Nephron progenitor cell (in vitro differentiated cells): Measurements from ENCODE around the gene ADAT3.
A peak's percentile ranks its signal among the peaks of the same experiment; 100 is the strongest.
"Not testable (repeated sequence)": the region's sequence is repeated elsewhere in the genome, so short reads cannot be mapped to it uniquely, and the experiment has no call there.

ENCODE experiments used
- DNase-seq: peaks from one replicate; pipeline ENCODE4 v3.0.0; 2021
- H3K27ac Mint-ChIP-seq: 2 replicates; pipeline ENCODE4 v1.8.0; 2021; ENCODE audit warnings: mild to moderate bottlenecking, moderate library complexity, mixed read lengths
- H3K27me3 Mint-ChIP-seq: 2 replicates; pipeline ENCODE4 v1.8.0; 2021; ENCODE audit warnings: mild to moderate bottlenecking, low read depth, mixed read lengths; ENCODE audit not compliant: poor library complexity
- H3K36me3 Mint-ChIP-seq: 2 replicates; pipeline ENCODE4 v1.8.0; 2021; ENCODE audit warnings: low read depth, mixed read lengths
- H3K4me1 Mint-ChIP-seq: 2 replicates; pipeline ENCODE4 v1.8.0; 2021; ENCODE audit warnings: mixed read lengths
- H3K4me3 Mint-ChIP-seq: 2 replicates; pipeline ENCODE4 v1.8.0; 2021; ENCODE audit warnings: mild to moderate bottlenecking, moderate library complexity, mixed read lengths
- H3K9me3 Mint-ChIP-seq: 2 replicates; pipeline ENCODE4 v1.8.0; 2021; ENCODE audit warnings: mild to moderate bottlenecking, moderate library complexity, mixed read lengths
- TF ChIP-seq, protein P1 (sequence below): fragments of 200-600 bp; sonication (generic); IDR thresholded peaks from 2 replicates; pipeline ENCODE4 v1.5.0; 2021; ENCODE audit warnings: antibody characterized with exemption

The ADAT3 gene

DNA sequence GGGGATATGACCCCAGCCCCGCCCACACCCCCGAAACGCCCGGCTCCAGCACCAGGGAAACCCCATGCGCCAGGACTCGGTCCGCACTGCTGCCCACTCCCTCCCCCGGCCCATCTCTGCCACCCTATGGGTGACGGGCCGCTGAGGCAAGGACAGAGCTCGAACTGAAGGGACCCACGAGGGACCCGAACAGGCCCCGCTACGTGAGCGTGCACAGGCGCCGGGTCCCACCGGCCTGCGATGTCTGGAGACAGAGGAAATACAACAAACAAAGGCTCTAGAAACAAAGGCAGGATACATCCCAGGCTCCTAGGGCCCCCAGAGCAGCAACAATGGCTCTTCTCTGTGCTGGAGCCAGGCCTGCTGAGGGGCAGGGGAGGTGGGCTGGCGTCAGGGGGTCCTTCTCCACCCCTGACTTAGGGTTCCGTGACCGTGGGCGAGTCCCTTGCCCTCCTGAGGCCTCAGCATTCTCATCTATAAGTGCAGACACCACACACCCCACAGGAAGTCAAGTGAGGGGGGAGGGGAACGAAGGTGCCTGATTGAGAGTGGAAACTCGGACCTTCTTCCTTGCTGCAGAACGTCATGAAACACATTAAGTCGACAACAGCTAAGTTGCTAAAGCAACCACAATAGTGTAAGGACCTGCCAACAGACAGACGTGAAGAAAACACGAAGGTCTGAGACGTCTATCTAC lies 23.0 kb upstream of the ADAT3 start:
- Mint-ChIP-seq H3K36me3 (no peaks in the 10 kb centered on the region), H3K4me1 (peaks cover 32% of the 10 kb centered on the region), H3K27me3 (peaks cover 8% of the 10 kb centered on the region), H3K9me3 (no peaks in the 10 kb centered on the region), H3K27ac (peak overlapping the region; percentile 32), H3K4me3 (peak overlapping the region; percentile 99)
- no peak for DNase-seq
- TF ChIP-seq, protein P1, sequence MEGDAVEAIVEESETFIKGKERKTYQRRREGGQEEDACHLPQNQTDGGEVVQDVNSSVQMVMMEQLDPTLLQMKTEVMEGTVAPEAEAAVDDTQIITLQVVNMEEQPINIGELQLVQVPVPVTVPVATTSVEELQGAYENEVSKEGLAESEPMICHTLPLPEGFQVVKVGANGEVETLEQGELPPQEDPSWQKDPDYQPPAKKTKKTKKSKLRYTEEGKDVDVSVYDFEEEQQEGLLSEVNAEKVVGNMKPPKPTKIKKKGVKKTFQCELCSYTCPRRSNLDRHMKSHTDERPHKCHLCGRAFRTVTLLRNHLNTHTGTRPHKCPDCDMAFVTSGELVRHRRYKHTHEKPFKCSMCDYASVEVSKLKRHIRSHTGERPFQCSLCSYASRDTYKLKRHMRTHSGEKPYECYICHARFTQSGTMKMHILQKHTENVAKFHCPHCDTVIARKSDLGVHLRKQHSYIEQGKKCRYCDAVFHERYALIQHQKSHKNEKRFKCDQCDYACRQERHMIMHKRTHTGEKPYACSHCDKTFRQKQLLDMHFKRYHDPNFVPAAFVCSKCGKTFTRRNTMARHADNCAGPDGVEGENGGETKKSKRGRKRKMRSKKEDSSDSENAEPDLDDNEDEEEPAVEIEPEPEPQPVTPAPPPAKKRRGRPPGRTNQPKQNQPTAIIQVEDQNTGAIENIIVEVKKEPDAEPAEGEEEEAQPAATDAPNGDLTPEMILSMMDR, result no peak

DNA sequence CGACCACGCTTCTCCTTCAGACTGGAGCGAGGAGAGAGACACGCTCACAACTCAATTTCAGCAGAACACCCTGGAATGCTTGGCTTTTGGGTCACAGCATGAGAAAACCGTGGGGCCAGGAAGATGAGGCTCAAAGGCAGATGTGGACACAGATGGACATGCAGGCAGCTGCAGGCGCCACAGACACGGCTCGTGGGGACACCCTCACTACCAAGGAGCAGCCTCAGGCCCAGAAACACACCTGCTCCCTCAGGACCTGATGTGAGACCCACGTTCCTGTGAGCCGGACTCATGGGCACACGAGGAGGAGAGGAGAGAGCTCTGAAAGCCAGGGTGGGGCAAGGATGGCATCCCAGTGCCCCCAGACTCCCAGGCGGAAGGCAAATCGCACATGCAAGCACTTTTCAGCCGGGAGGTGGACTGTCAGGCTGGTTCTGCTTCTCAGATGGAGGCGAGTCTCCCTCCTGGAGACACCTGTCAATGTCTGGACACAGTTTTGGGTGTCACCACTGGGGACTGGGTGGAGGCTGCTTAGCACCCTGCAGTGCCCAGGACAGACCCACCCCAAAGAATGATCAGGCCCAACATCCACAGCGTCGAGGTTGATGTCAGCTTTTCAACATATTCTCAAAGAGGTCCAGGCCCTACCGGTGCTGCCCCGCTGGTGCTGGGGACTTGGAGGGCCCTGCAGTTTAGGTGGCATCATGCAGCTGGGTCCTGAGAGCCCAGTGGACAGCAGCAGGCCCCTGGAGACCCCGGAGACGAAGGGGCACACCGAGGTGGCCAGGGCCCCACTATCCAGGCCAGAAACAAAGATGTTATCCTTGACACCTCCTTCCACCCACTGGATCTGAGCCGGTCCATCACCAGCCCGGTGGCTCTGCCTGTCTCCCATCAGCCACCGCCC lies 22.2 kb upstream of the ADAT3 start:
- Mint-ChIP-seq H3K36me3 (no peaks in the 10 kb centered on the region), H3K4me1 (peaks cover 37% of the 10 kb centered on the region), H3K9me3 (no peaks in the 10 kb centered on the region), H3K27me3 (peaks cover 12% of the 10 kb centered on the region), H3K27ac (peak overlapping the region; percentile 32), H3K4me3 (peak overlapping the region; percentile 99)
- no peak for DNase-seq
- TF ChIP-seq, protein P1, result no peak

DNA sequence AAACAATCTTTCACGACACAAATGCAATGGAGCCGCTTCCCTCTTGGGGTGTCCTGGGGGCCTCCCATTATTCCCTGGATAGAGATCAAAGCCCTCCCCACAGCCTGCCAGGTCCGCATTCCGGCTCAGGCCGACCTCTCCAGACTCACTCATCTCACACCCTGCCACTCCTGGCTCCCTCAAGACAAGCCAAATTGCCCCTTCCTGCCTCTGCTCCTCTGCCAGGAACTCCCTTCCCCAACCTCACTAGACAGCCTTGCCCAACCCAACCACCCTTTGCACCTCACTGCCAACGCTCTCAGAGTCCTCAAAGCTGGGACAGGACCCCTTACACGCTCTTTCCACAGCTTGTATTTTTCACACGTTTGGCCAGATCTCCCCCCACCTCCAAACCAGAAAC lies 21.4 kb upstream of the ADAT3 start:
- DNase-seq, result no peak
- TF ChIP-seq, protein P1, result no peak
- Mint-ChIP-seq H3K4me1 (peaks cover 37% of the 10 kb centered on the region), H3K27ac (peak overlapping the region; percentile 28), H3K36me3 (no peaks in the 10 kb centered on the region), H3K4me3 (peak overlapping the region; percentile 99), H3K27me3 (peaks cover 12% of the 10 kb centered on the region), H3K9me3 (no peaks in the 10 kb centered on the region)

DNA sequence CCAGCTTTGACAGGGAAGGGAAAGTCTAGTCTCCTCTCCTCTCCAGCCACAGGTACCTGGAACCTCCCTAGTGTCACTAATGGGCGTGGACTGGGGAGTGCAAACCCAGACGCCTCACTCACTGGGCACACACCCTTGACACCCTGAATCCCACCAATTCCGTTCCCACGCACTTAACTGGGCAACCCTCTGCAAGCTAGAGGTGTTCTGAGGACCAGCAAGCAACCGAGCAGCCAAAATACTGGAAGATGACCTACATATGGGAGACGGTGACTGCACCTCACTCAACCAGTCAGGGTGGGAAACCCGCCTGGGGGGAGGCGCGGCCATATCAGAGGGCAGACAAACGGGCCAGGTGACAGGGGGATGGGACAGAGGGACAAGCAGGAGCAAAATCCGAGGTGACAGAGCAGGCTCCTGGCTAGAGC lies 20.9 kb upstream of the ADAT3 start:
- Mint-ChIP-seq H3K27ac (peak overlapping the region; percentile 91), H3K4me3 (peak overlapping the region; percentile 99), H3K36me3 (no peaks in the 10 kb centered on the region), H3K27me3 (peaks cover 12% of the 10 kb centered on the region), H3K9me3 (no peaks in the 10 kb centered on the region), H3K4me1 (peaks cover 37% of the 10 kb centered on the region)
- TF ChIP-seq, protein P1, result no peak
- DNase-seq, result no peak

DNA sequence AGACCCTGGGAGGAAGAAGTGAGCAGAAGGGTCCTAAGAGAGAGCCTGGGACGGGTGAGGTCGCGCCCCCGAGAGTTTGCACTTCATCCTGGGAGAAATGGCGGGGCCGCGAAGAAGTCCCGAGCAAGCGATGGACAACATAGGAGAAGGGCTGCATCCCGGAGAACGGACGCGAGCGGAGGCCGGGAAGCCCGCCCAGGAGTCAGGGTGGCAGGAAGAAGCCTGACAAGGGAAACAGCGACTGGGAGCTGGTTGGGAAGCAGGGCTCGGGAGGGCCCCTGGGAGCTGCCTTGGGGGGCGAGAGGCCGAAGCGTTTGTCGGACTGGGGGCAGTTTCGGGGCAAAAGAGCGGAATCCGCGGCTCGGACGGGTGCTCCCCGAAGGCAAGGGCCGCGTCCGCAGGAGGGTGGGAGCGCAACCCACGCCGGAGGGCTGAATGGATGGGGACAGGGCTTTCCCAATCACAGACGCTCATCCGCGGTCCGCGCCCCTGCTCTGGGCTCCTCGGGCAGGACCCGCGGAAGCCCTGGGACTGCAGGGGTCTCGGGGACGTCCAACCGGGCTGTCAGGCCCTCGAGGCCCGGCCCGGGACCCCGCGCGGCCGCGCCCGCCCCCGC lies 20.4 kb upstream of the ADAT3 start:
- Mint-ChIP-seq H3K36me3 (no peaks in the 10 kb centered on the region), H3K27ac (peak overlapping the region; percentile 91), H3K4me3 (peak overlapping the region; percentile 99), H3K4me1 (peaks cover 37% of the 10 kb centered on the region), H3K9me3 (no peaks in the 10 kb centered on the region), H3K27me3 (peaks cover 12% of the 10 kb centered on the region)
- TF ChIP-seq, protein P1, result no peak
- peak; percentile 37 for DNase-seq

DNA sequence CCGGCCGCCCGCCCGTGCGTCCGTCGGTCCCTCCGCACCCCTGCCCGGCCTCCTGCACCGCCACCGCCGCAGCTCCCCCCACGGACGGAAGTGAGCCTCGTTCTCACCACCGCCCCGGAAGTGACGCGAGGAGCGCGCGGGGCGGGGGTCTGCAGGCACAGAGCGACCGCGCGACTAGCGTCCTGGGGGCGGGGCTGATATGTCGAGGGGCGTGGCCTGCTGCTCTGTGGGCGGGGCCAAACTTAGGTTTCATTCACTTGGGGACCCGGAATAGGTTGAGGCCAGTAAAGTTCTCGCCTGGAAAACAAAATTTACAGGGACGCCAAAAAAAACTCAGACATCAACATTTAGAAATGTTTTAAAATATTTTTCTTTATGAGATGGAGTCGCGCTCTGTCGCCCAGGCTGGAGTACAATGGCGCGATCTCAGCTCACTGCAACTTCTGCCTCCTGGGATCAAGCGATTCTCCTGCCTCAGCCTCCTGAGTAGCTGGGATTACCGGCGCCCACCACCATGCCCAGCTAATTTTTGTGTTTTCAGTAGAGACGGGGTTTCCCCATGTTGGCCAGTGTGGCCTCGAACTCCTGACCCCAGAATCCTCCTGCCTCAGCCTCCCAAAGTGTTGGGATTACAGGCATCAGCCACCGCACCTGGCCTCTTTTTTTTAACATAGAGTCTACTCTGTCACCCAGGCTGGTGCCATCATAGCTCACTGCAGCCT lies 19.6 kb upstream of the ADAT3 start, which contains the start of gene ABHD17A:
Gene ABHD17A, minus strand, starts transcription at position 99 of the 722 bp plus-strand sequence. CDS start 3,930 bp downstream, outside the sequence.
- Mint-ChIP-seq H3K4me1 (peaks cover 37% of the 10 kb centered on the region), H3K27me3 (peaks cover 14% of the 10 kb centered on the region)

DNA sequence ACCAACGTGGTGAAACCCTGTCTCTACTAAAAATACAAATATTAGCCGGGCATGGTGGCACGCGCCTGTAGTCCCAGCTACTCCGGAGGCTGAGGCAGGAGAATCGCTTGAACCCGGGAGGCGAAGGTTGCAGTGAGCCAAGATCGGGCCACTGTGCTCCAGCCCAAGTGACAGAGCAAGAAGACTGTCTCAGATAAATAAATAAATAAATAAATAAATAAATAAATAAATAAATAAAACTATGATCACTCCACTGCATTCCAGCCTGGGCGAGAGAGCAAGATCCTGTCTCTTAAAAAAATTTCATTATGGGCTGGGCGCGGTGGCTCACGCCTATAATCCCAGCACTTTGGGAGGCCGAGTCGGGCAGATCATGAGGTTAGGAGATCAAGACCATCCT lies 18.8 kb upstream of the ADAT3 start:
- H3K9me3 Mint-ChIP-seq, result not testable (repeated sequence)
- peaks cover 37% of the 10 kb centered on the region for H3K4me1 Mint-ChIP-seq

More for the DNA sequence above, 19.6 kb upstream of the ADAT3 start, which contains the start of gene ABHD17A:
- DNase-seq, result peak; percentile 95
- peak within 1 kb of the TSS; percentile 99 for H3K4me3 Mint-ChIP-seq
- H3K27ac Mint-ChIP-seq, result peak within 1 kb of the TSS; percentile 91
- not testable (repeated sequence) for H3K9me3 Mint-ChIP-seq, H3K36me3 Mint-ChIP-seq

More for the DNA sequence above, 18.8 kb upstream of the ADAT3 start:
- Mint-ChIP-seq H3K27me3 (peaks cover 14% of the 10 kb centered on the region), H3K4me3 (peak overlapping the region; percentile 74)
- not testable (repeated sequence) for H3K36me3 Mint-ChIP-seq, H3K27ac Mint-ChIP-seq, DNase-seq
